Left lung (tissue), 14 donors: ENCODE measurements around the gene LIPF. TPM values are rescaled to one million over a fixed set of nuclear protein-coding genes. Genes with fewer than 3 reads are reported as not detected.

Source experiments
- ATAC-seq: fragments of 200-7000 bp; cut with Tn5 transposase; one replicate; pipeline ENCODE4 v1.9.1; 2020; ENCODE audit warnings: moderate library complexity
- DNase-seq, 4 donors: peaks; one replicate each; pipeline ENCODE4 v3.0.0-alpha.2; 2013 to 2020
- H3K27ac ChIP-seq, 2 donors: fragments of 200-600 bp; sonication (generic) in 1 of 2; one replicate each; pipeline versions ENCODE4 v1.5.0 to v1.8.0; 2020 to 2021
- H3K27me3 ChIP-seq, 2 donors: fragments of 200-600 bp; sonication (generic) in 1 of 2; one replicate each; pipeline versions ENCODE4 v1.5.0 to v1.8.0; 2020 to 2021
- H3K36me3 ChIP-seq, 2 donors: fragments of 200-600 bp; sonication (generic) in 1 of 2; one replicate each; pipeline versions ENCODE4 v1.5.0 to v1.8.0; 2020 to 2021
- H3K4me1 ChIP-seq, 2 donors: fragments of 200-600 bp; one replicate each; pipeline ENCODE4 v1.8.0; 2021
- H3K4me3 ChIP-seq, 2 donors: fragments of 200-600 bp; sonication (generic) in 1 of 2; one replicate each; pipeline versions ENCODE4 v1.5.0 to v1.8.0; 2020 to 2021; ENCODE audit warnings: mild to moderate bottlenecking in 1 of 2
- H3K9me3 ChIP-seq, 2 donors: fragments of 200-600 bp; sonication (generic) in 1 of 2; one replicate each; pipeline versions ENCODE4 v1.5.0 to v1.8.0; 2020 to 2021
- CTCF ChIP-seq, 2 donors: fragments of 200-600 bp; sonication (generic) in 1 of 2; IDR thresholded peaks; one replicate each; pipeline versions ENCODE4 v1.5.0 to v1.8.0; 2021; ENCODE audit warnings: antibody characterized with exemption in 2 of 2
- intact Hi-C, 2 donors: fragments of 100-400 bp; cut with DNase I; formaldehyde crosslinking; loops; one replicate each; pipeline versions ENCODE4 v1.11.2 to v1.14.2; 2022
- long read RNA-seq, 12 donors: library from polyadenylated mRNA in 2 of 12; unstranded in 2 of 12; transcript quantifications; one replicate each; pipeline ENCODE4 v2.0.0 and lab custom pipeline, GENCODE V29; 2019 to 2026
- polyA plus RNA-seq, 6 donors: library from polyadenylated mRNA; unstranded; fragments of 120-200 nt; gene quantifications; one replicate each; pipeline ENCODE4 v1.2.1, GENCODE V29; 2013; ENCODE audit not compliant: insufficient read length in 6 of 6
- total RNA-seq, 2 donors: library from RNA; stranded (reverse); fragmentation: NEBNext Ultra II Directional; extraction: Animal tissue kit (Norgen Biotek cat#: 25700); gene quantifications; one replicate each; pipeline ENCODE4 v1.2.1, GENCODE V29; 2021
- donor health status: DM: no; HTN: yes; CAD: no.
- donor health status: DM: no; HTN: no; CAD: no.

The LIPF gene, protein sequence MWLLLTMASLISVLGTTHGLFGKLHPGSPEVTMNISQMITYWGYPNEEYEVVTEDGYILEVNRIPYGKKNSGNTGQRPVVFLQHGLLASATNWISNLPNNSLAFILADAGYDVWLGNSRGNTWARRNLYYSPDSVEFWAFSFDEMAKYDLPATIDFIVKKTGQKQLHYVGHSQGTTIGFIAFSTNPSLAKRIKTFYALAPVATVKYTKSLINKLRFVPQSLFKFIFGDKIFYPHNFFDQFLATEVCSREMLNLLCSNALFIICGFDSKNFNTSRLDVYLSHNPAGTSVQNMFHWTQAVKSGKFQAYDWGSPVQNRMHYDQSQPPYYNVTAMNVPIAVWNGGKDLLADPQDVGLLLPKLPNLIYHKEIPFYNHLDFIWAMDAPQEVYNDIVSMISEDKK
- total RNA-seq (not detected), polyA plus RNA-seq (under 1 TPM in 3 of 6 donors, not detected in 3; 0.24 to 0.51 (median 0.38) TPM)
- long read RNA-seq, donor 1 = 0 reads
- long read RNA-seq, donor 2 = 0 reads
- long read RNA-seq, donor 3 = 0 reads
- long read RNA-seq, donor 4 = 0 reads
- long read RNA-seq, donor 5 = 0 reads
- long read RNA-seq, donor 6 = 0 reads
- long read RNA-seq, donor 7 = 0 reads
- long read RNA-seq, donor 8 = 0 reads
- long read RNA-seq, donor 9 = 0 reads
- long read RNA-seq, donor 10 = 0 reads
- long read RNA-seq, donor 11 = 0 reads
- long read RNA-seq, donor 12 = 0 reads

DNA sequence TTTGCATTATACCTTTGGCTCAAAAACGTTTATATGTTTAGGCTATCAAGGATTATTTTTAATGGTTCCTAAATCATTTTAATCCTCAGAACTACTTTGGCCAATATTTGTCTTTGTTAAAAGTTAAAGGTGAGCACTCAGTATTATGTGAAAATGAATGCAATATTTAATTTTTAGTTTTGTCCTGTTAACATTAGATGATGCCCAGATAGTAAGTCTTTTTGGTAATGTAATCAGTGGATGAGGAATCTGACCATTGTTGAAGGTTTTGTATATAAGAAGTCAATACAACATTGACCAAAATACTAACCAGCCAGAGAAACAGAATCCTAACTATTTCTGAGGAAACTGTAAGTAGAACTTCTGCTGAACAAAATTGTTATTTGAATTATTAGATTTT, at the start of gene LIPF:
LIPF (plus strand) TSS at position 301 of the 400 bp plus-strand sequence. CDS start 2,856 bp downstream, outside the sequence.
- intact Hi-C loops = no loop called here
- H3K36me3 ChIP-seq = no peaks in the 10 kb centered on the region
- ATAC-seq (no peak), DNase-seq (no peak)
- no peaks in the 10 kb centered on the region for H3K27me3 ChIP-seq
- no peak within 1 kb of the TSS for H3K27ac ChIP-seq
- TF ChIP-seq CTCF (IDR thresholded peaks at IDR 0.05) = no peak
- H3K4me1 ChIP-seq = no peaks in the 10 kb centered on the region
- no peaks in the 10 kb centered on the region for H3K9me3 ChIP-seq
- no peak within 1 kb of the TSS for H3K4me3 ChIP-seq

GRCh38 chr10:88616250-88616977, 47.8 kb upstream of the LIPF start:
- no peak for TF ChIP-seq CTCF (IDR thresholded peaks at IDR 0.05)
- Histone ChIP-seq H3K36me3 (no peaks in the 10 kb centered on the region), H3K4me1 (no peaks in the 10 kb centered on the region), H3K27ac (no peak overlapping the region), H3K27me3 (no peaks in the 10 kb centered on the region), H3K4me3 (no peak overlapping the region), H3K9me3 (no peaks in the 10 kb centered on the region)
- DNase-seq (peak in 2 of 4 donors; percentile 23 to 60), ATAC-seq (no peak)
- intact Hi-C loops = no loop called here

DNA sequence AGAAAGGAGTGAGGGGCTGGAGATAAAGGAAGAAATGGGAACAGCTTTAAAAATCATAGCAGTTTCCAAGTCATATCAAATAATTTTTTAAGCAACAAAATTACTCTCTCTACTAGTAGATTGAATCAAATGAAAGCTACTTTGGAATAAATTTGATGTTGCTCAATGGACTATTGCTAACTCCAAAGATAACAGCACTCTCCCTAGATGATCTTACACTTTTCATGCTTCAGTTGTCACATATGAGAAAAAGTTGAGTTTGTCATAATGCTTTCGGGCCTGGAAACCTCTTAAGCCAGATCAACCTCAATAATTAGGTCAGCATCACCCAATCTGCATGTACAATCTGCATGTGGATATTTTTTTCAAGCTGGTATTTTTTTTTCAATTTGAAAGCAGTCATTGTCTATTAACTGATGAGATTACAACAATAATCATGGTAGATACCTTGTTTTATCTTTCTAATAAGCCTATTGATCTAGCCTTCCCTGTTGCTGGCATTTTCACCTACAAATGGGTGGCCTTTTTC, 46.4 kb upstream of the LIPF start:
- intact Hi-C loops = no loop called here

DNA sequence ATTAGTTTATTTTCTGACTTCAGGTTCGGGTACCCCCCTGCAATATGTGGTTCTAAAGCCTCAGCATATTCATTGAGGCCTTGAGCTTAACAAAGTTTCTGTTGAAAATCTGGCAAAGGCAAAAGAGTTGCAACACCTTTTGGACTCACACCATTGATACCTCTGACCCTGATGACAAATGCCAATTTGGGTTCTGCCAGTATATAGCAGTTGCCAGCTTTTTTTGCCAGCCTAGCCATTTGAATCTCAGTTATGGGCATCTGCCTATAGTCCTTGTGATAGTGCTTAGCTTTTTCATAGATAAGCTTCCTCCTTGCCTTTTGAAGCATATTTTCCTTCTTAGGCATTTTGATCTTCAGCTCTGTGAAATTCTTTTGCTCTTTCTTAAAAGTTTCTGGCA, 45.7 kb upstream of the LIPF start:
- Histone ChIP-seq H3K36me3 (no peaks in the 10 kb centered on the region), H3K9me3 (no peaks in the 10 kb centered on the region), H3K27me3 (no peaks in the 10 kb centered on the region), H3K27ac (no peak overlapping the region), H3K4me1 (no peaks in the 10 kb centered on the region), H3K4me3 (no peak overlapping the region)
- no peak for TF ChIP-seq CTCF (IDR thresholded peaks at IDR 0.05)
- intact Hi-C loops = no loop called here
- no peak for DNase-seq
- no peak for ATAC-seq

More for the DNA sequence above, 46.4 kb upstream of the LIPF start:
- DNase-seq (no peak), ATAC-seq (no peak)
- H3K4me1 ChIP-seq = no peaks in the 10 kb centered on the region
- H3K9me3 ChIP-seq = no peaks in the 10 kb centered on the region
- no peak overlapping the region for H3K4me3 ChIP-seq
- no peaks in the 10 kb centered on the region for H3K27me3 ChIP-seq
- no peak for TF ChIP-seq CTCF (IDR thresholded peaks at IDR 0.05)
- no peaks in the 10 kb centered on the region for H3K36me3 ChIP-seq
- no peak overlapping the region for H3K27ac ChIP-seq
